ENCODE data around the gene MAPRE3.

MAPRE3 gene

DNA sequence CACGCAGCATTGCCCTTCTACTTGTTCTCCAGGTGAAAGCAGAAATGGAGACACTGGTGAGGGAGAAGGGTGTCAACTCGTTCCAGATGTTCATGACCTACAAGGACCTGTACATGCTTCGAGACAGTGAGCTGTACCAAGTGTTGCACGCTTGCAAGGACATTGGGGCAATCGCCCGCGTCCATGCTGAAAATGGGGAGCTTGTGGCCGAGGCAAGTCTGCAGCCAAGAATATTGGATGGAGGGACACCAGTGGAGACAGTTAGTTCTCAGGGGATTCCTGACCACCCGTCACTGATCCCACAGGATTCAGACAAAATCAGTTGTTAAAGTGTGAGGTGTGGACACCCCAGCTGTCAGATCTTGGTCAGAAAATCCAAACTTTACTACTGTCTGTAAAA is 43.2 kb upstream of the MAPRE3 start:
- Mint-ChIP-seq H3K9me3 (no peaks in the 10 kb centered on the region), H3K27me3 (ENCODE audit: low read depth, poor library complexity) (peaks cover 2% of the 10 kb centered on the region), H3K4me3 (no peak overlapping the region), H3K27ac (no peak overlapping the region), H3K36me3 (ENCODE audit: low read depth) (peaks cover 7% of the 10 kb centered on the region), H3K4me1 (peaks cover 25% of the 10 kb centered on the region)
- DNase-seq: no peak
- TF ChIP-seq, protein P1, sequence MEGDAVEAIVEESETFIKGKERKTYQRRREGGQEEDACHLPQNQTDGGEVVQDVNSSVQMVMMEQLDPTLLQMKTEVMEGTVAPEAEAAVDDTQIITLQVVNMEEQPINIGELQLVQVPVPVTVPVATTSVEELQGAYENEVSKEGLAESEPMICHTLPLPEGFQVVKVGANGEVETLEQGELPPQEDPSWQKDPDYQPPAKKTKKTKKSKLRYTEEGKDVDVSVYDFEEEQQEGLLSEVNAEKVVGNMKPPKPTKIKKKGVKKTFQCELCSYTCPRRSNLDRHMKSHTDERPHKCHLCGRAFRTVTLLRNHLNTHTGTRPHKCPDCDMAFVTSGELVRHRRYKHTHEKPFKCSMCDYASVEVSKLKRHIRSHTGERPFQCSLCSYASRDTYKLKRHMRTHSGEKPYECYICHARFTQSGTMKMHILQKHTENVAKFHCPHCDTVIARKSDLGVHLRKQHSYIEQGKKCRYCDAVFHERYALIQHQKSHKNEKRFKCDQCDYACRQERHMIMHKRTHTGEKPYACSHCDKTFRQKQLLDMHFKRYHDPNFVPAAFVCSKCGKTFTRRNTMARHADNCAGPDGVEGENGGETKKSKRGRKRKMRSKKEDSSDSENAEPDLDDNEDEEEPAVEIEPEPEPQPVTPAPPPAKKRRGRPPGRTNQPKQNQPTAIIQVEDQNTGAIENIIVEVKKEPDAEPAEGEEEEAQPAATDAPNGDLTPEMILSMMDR (IDR thresholded peaks at IDR 0.05): no peak

DNA sequence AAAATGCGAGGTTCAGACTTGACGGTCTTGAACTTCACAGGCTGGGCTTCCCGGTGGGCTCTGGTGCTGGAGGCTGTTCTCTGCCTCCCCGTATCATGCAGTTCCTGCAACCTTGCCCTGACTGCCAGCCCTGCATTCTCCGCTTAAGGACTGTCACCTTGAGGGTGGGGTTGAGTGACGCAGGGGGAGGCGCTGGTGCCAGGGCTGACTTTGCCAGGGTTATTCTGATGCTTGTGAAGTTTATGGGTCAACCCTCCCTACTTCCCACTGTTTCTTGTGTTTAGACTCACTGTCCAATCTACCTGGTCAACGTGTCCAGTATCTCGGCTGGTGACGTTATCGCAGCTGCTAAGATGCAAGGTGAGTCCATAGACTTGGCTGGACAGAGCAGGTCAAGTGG is 37.5 kb upstream of the MAPRE3 start:
- no peaks in the 10 kb centered on the region for H3K9me3 Mint-ChIP-seq
- no peak overlapping the region for H3K27ac Mint-ChIP-seq
- DNase-seq: no peak
- H3K4me3 Mint-ChIP-seq: no peak overlapping the region
- H3K4me1 Mint-ChIP-seq: no peaks in the 10 kb centered on the region
- TF ChIP-seq, protein P1 (IDR thresholded peaks at IDR 0.05): no peak
- peaks cover 3% of the 10 kb centered on the region for H3K27me3 Mint-ChIP-seq (ENCODE audit: low read depth, poor library complexity)
- peaks cover 12% of the 10 kb centered on the region for H3K36me3 Mint-ChIP-seq (ENCODE audit: low read depth)

DNA sequence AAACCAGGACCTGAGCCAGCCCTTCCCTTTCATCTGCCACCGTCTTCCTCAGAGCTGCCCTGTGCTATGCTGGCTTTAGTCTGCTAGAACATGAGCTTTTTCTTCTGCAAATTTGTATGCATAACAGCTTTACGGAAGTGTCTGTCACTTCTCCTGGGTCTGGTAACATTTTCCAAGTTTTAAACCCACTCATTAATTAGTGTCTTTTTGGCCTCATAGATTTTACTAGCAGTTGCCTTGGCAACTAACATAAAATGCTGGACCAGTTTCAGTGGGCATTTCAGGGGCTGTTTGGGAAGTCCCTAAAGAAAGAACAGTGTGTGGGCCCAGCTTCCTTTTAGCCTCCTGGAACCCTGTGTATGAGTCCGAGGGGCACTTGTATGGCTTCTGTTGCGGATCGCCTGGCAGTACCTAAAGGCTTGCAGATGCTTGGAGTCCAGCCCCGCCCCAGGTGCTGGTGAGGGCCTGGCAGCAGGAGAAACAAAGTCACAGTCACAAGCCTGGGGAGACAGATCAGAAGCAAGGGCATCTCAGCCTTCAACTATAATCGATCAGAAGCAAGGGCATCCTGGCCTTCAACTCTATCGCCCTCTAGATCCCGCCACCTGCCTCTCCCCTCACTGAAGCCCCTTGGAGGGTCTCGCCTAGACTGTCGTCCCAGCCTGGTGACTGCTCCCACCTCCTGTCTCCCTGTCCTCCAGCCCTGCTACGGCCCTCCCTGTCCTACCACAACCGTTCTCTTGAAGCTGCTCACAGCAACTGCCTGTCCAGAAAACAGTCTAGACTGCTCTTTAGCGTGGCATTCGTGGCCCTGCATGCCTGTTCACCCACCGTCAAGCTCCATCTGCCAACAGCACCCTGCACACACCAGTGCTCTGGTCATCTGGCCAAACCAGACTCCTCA is 36.8 kb upstream of the MAPRE3 start:
- TF ChIP-seq, protein P1 (IDR thresholded peaks at IDR 0.05): no peak
- H3K27ac Mint-ChIP-seq: peak overlapping the region; percentile 84
- no peaks in the 10 kb centered on the region for H3K9me3 Mint-ChIP-seq
- peaks cover 12% of the 10 kb centered on the region for H3K36me3 Mint-ChIP-seq (ENCODE audit: low read depth)
- no peak for DNase-seq
- H3K4me3 Mint-ChIP-seq: no peak overlapping the region
- peaks cover 3% of the 10 kb centered on the region for H3K27me3 Mint-ChIP-seq (ENCODE audit: low read depth, poor library complexity)
- peaks cover under 1% of the 10 kb centered on the region for H3K4me1 Mint-ChIP-seq

DNA sequence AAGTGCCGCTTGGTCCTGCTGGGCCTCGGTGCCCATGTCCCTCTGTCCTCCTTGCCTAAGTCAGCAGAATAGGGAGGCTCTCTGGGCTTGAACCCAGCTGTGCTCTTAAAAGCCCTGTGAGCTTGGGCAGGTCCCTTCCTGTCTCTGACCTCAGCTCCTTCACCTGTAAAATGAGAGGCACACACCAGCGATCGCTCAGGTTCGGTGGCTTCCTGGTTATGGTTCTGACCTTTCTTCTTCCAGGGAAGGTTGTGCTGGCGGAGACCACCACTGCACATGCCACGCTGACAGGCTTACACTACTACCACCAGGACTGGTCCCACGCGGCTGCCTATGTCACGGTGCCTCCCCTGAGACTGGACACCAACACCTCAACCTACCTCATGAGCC is 36.1 kb upstream of the MAPRE3 start:
- Mint-ChIP-seq H3K36me3 (ENCODE audit: low read depth) (peaks cover 12% of the 10 kb centered on the region), H3K4me1 (peaks cover 5% of the 10 kb centered on the region), H3K27me3 (ENCODE audit: low read depth, poor library complexity) (peaks cover 3% of the 10 kb centered on the region), H3K27ac (no peak overlapping the region), H3K4me3 (no peak overlapping the region), H3K9me3 (no peaks in the 10 kb centered on the region)
- no peak for DNase-seq
- TF ChIP-seq, protein P1 (IDR thresholded peaks at IDR 0.05): no peak

DNA sequence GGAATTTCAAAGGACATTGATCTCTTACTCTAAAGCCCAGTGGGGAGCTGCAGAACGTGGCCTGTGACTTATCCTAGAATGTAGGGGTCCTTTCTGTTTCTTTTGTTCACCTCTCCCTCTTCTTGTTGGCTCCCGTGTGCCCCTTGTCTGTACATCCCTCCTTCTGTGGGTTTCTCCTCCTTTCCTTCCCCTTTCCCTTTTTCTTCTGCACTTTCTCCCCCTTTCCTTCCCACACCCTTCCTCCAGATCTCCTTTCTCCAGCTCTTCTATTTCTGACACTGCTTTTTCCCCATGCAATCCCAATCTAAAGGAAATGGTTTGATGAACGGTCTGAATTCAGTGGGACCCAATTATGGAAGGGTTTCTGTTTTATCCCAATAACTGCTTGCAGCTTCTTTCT is 35.5 kb upstream of the MAPRE3 start:
- peaks cover 5% of the 10 kb centered on the region for H3K4me1 Mint-ChIP-seq
- H3K27me3 Mint-ChIP-seq (ENCODE audit: low read depth, poor library complexity): peaks cover 3% of the 10 kb centered on the region
- no peak for DNase-seq
- no peaks in the 10 kb centered on the region for H3K9me3 Mint-ChIP-seq
- peaks cover 5% of the 10 kb centered on the region for H3K36me3 Mint-ChIP-seq (ENCODE audit: low read depth)
- H3K4me3 Mint-ChIP-seq: no peak overlapping the region
- TF ChIP-seq, protein P1 (IDR thresholded peaks at IDR 0.05): no peak
- no peak overlapping the region for H3K27ac Mint-ChIP-seq

DNA sequence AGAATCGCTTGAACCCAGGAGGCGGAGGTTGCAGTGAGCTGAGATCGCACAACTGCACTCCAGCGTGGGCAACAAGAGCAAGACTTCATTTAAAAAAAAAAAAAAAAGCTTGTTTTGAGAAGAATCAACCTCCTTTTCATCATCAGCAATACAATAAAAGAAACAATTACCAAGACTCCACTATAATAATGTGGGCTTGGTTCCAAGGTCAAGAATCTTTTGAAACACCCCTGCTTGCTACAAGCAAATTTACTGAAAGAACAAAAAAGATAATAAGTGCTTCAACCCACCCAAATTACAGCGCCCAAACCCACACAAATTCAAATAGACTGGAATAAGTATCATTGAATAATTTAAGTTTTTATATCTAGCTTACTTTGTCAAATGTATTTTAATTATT is 33.6 kb upstream of the MAPRE3 start:
- TF ChIP-seq, protein P1 (IDR thresholded peaks at IDR 0.05): no peak
- no peak for DNase-seq
- no peak overlapping the region for H3K4me3 Mint-ChIP-seq
- H3K4me1 Mint-ChIP-seq: peaks cover 5% of the 10 kb centered on the region
- peaks cover 4% of the 10 kb centered on the region for H3K36me3 Mint-ChIP-seq (ENCODE audit: low read depth)
- H3K27me3 Mint-ChIP-seq (ENCODE audit: low read depth, poor library complexity): peaks cover 3% of the 10 kb centered on the region
- H3K27ac Mint-ChIP-seq: no peak overlapping the region
- no peaks in the 10 kb centered on the region for H3K9me3 Mint-ChIP-seq

Measured in nephron progenitor cell (in vitro differentiated cells).